Measurements from ENCODE around the gene TMSB15B.
"Not testable (repeated sequence)": the region's sequence is repeated elsewhere in the genome, so short reads cannot be mapped to it uniquely, and the experiment has no call there.

Gene TMSB15B

DNA sequence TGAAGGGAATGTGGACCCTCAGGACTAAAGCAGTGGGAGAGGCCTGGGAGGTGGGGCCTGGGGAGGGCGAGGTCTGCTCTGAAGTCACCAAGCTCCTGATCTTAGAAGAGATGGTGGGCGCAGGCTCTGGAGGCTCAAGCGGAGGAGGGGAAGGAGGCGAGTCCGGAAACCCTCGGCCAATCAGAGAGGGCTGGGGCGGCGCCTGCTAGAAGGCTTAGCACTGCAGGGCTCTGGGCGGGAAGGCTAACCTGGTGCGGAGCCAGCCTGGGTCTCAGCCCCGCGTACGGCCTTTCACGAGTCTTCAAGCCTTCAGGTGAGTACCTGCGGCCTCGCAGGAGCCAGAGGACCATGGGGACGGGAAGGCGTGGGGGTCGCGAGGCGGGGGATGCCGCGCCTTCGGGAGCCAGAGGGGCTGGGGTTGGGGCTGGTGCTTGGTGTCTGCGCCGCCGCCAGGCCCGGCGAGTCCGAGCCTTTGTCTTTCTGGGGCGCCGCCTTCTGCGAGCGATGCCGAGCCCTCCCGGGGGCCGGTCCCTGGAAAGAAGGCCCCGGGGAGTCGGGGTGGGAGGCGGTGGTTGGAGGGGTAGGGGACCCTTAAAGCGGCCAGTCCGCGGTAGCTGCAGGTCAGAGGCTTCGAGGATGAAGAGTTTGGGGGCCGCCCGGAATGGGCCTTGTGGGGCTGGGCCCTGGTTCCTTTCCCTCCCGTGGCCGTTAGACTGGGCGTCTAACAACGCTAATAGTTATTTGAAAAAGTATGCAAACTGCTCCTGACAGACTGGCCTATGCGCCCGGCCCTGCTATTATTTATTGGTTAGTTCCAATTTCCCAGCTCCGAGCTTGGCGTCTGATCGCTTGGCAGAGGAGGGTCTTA, at the start of gene TMSB15B:
TMSB15B (plus strand) TSS at position 217 of the 868 bp plus-strand sequence.
- H3K36me3 ChIP-seq (ENCODE audit: control insufficient read depth, insufficient read depth, low read length); H3K4me3 ChIP-seq (ENCODE audit: low read length); H3K4me1 ChIP-seq (ENCODE audit: control insufficient read depth, insufficient read depth, low read length); H3K27me3 ChIP-seq (ENCODE audit: control insufficient read depth, insufficient read depth, low read length); DNase-seq (ENCODE audit: low read depth, low spot score); H3K9me3 ChIP-seq (ENCODE audit: control insufficient read depth, insufficient read depth, low read length); H3K27ac ChIP-seq (ENCODE audit: low read length): not testable (repeated sequence)
- WGBS (ENCODE audit: insufficient coverage, insufficient read length) = no CpG with 5 or more reads among the region's 55 CpGs

DNA sequence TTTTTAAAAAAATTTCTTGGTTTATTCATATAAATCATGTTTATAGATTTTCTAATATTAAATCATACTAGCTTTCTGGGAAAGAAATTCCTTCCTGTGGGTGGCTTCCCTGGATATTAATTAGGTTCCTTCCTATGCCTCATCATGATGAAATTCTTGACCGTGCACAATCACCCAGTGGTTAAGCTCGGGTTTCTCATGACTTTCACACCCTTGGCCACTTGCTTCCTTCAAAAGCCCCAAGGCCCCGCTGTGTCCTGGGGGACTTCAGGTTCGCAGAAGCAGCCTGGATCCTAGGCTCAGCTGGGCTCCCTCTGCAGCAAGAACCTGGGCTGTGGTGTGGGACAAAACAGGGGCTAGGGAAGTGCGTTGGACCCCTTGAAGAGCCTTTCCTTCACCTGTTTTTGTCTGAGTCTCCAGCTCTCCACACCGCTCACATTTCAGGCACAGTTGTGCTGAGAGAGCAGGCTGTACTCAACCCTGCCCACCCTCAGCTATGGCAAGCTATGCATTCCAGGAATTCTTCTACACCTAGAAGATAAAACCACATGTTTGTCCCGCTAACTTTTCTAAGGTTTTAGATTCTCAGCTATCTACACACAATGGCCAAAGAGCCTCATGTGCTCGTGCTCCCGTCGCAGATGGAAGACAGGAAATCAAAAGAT, 48.9 kb upstream of the TMSB15B start:
- WGBS (ENCODE audit: insufficient coverage, insufficient read length) = no CpG with 5 or more reads among the region's 10 CpGs
- Histone ChIP-seq H3K27ac (ENCODE audit: low read length) (no peak overlapping the region), H3K4me3 (ENCODE audit: low read length) (no peak overlapping the region), H3K27me3 (ENCODE audit: control insufficient read depth, insufficient read depth, low read length) (no peaks in the 10 kb centered on the region), H3K36me3 (ENCODE audit: control insufficient read depth, insufficient read depth, low read length) (no peaks in the 10 kb centered on the region), H3K4me1 (ENCODE audit: control insufficient read depth, insufficient read depth, low read length) (no peaks in the 10 kb centered on the region), H3K9me3 (ENCODE audit: control insufficient read depth, insufficient read depth, low read length) (no peaks in the 10 kb centered on the region)
- DNase-seq (ENCODE audit: low read depth, low spot score) = no peak

DNA sequence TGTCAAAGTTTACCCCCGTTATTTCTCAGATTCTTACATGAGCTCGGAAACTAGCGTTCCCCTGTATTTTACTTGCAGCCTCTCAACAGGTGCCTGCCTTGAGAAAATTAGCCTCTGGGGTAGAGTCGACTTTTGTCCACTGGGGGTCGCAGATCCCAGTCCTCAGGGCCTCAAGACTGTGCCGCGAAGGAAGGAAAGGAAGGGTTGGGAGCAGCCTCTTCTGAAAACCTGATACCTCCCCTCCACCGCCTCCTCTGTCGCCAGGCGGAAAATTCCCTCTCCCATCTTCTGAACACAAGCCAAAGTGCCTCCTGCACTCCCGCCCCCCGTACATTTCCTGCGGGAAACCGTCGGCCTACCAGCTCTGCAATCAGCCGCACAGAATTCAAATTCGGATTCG, 44.4 kb upstream of the TMSB15B start:
- Histone ChIP-seq H3K4me3 (ENCODE audit: low read length) (peak overlapping the region; percentile 46; the same call in 1 of the 2 replicates), H3K4me1 (ENCODE audit: control insufficient read depth, insufficient read depth, low read length) (no peaks in the 10 kb centered on the region), H3K27me3 (ENCODE audit: control insufficient read depth, insufficient read depth, low read length) (no peaks in the 10 kb centered on the region), H3K36me3 (ENCODE audit: control insufficient read depth, insufficient read depth, low read length) (no peaks in the 10 kb centered on the region), H3K27ac (ENCODE audit: low read length) (no peak overlapping the region), H3K9me3 (ENCODE audit: control insufficient read depth, insufficient read depth, low read length) (no peaks in the 10 kb centered on the region)
- no CpG with 5 or more reads among the region's 18 CpGs for WGBS (ENCODE audit: insufficient coverage, insufficient read length)
- DNase-seq (ENCODE audit: low read depth, low spot score) = no peak

DNA sequence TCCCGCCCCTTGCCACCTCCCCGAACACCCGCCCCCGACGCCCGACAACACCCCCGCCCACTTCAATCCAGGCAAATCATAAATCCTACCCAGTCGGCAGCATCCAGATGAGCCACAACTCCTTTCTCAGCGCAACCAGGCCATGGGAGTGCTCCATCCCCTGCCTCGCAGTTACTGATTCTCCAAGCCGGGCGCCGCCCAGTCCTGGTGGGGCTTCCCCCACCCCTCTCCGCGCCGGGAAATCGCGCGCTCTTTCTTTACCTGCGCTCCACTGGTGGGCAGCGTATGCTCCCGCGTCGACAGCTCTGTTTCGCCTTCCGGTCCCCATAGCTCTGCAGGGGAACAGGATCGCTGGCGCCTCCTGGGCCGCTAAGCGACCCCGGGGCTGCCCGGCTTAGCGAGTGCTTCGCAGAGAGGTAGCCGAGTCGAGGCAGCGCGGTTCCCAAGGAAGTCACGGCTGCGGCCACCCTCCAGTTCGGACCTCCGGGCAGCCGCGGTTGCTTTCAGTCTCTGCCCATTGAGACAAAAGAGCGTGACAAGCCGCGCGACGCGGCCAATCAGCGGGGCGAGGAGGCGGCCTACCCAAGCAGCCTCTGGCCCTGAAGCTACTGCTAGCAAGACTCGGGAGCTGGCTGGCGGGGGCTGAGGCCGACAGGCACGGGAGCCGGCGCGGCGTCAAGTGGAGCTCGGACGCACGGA, 43.7 kb upstream of the TMSB15B start:
- H3K4me1 ChIP-seq (ENCODE audit: control insufficient read depth, insufficient read depth, low read length) = no peaks in the 10 kb centered on the region
- no CpG with 5 or more reads among the region's 64 CpGs for WGBS (ENCODE audit: insufficient coverage, insufficient read length)
- H3K9me3 ChIP-seq (ENCODE audit: control insufficient read depth, insufficient read depth, low read length) = no peaks in the 10 kb centered on the region
- H3K27me3 ChIP-seq (ENCODE audit: control insufficient read depth, insufficient read depth, low read length) = no peaks in the 10 kb centered on the region
- H3K27ac ChIP-seq (ENCODE audit: low read length) = no peak overlapping the region
- peak overlapping the region; percentile 46; the same call in 1 of the 2 replicates for H3K4me3 ChIP-seq (ENCODE audit: low read length)
- DNase-seq (ENCODE audit: low read depth, low spot score) = no peak
- H3K36me3 ChIP-seq (ENCODE audit: control insufficient read depth, insufficient read depth, low read length) = no peaks in the 10 kb centered on the region

DNA sequence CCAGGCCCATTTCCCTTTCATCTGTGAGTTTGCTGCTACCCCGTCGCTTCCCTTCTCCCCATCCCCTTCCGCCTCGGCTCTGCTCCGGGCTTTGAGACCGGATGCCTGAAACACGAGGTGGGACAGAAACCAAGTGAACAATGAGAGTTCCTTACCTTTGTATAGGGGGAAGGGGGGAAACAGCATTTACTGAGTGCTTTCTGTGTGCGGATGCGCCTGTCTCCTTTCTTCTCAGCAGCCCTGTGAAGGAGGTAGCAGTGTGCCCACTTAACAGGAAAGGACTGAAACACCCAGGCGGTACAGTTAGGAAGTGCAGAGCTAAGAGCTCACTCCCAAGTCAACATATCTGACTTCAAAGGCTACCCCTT, 43.2 kb upstream of the TMSB15B start:
- H3K9me3 ChIP-seq (ENCODE audit: control insufficient read depth, insufficient read depth, low read length) = no peaks in the 10 kb centered on the region
- no peak for DNase-seq (ENCODE audit: low read depth, low spot score)
- H3K36me3 ChIP-seq (ENCODE audit: control insufficient read depth, insufficient read depth, low read length) = no peaks in the 10 kb centered on the region
- no peaks in the 10 kb centered on the region for H3K4me1 ChIP-seq (ENCODE audit: control insufficient read depth, insufficient read depth, low read length)
- H3K4me3 ChIP-seq (ENCODE audit: low read length) = peak overlapping the region; percentile 46; the same call in 1 of the 2 replicates
- H3K27ac ChIP-seq (ENCODE audit: low read length) = no peak overlapping the region
- WGBS (ENCODE audit: insufficient coverage, insufficient read length) = no CpG with 5 or more reads among the region's 10 CpGs
- no peaks in the 10 kb centered on the region for H3K27me3 ChIP-seq (ENCODE audit: control insufficient read depth, insufficient read depth, low read length)

DNA sequence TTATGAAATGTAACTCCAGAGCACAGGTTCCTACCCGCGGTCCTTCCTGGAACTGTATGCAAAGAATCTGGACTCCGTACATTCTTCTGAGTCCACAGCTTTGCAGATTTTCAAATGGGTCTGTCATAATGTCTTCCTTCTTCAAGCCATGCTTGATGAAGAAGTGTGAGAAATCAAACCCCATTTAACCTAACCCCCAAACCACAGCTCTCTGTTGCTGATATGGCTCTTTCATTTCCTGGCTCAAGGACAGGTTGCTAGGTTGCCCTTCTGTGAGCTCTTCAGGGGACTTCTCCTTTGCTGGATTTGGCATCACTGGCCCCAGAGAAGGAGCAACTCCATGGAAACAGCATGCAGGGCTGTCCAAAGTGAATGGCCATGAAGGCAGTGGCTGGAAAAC, 41.9 kb upstream of the TMSB15B start:
- H3K27me3 ChIP-seq (ENCODE audit: control insufficient read depth, insufficient read depth, low read length); H3K27ac ChIP-seq (ENCODE audit: low read length); DNase-seq (ENCODE audit: low read depth, low spot score); H3K36me3 ChIP-seq (ENCODE audit: control insufficient read depth, insufficient read depth, low read length); H3K4me1 ChIP-seq (ENCODE audit: control insufficient read depth, insufficient read depth, low read length); H3K4me3 ChIP-seq (ENCODE audit: low read length); H3K9me3 ChIP-seq (ENCODE audit: control insufficient read depth, insufficient read depth, low read length): not testable (repeated sequence)
- no CpG with 5 or more reads among the region's 3 CpGs for WGBS (ENCODE audit: insufficient coverage, insufficient read length)

DNA sequence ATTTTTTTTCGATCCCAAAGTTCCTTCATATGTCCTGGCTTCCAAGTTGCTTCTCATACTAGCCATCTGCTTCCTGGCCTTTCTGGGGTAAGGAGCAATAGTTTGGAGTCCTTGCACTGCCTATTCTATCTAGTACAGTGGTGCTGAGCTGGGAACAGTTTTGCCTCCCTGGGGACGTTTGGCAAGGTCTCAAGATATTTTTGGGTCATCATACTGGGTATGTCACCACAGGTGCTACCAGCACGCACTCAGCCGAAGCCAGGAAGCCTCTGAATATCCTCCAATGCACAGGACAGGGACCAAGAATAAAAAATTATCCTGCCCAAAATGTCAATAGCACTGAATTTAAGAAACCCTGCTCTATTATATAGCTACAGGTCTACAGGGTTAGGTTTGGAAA, 35.4 kb upstream of the TMSB15B start:
- Histone ChIP-seq H3K4me1 (ENCODE audit: control insufficient read depth, insufficient read depth, low read length) (no peaks in the 10 kb centered on the region), H3K36me3 (ENCODE audit: control insufficient read depth, insufficient read depth, low read length) (no peaks in the 10 kb centered on the region), H3K9me3 (ENCODE audit: control insufficient read depth, insufficient read depth, low read length) (no peaks in the 10 kb centered on the region), H3K4me3 (ENCODE audit: low read length) (no peak overlapping the region), H3K27ac (ENCODE audit: low read length) (no peak overlapping the region), H3K27me3 (ENCODE audit: control insufficient read depth, insufficient read depth, low read length) (no peaks in the 10 kb centered on the region)
- WGBS (ENCODE audit: insufficient coverage, insufficient read length) = no CpG with 5 or more reads among the region's 4 CpGs
- DNase-seq (ENCODE audit: low read depth, low spot score) = no peak

DNA sequence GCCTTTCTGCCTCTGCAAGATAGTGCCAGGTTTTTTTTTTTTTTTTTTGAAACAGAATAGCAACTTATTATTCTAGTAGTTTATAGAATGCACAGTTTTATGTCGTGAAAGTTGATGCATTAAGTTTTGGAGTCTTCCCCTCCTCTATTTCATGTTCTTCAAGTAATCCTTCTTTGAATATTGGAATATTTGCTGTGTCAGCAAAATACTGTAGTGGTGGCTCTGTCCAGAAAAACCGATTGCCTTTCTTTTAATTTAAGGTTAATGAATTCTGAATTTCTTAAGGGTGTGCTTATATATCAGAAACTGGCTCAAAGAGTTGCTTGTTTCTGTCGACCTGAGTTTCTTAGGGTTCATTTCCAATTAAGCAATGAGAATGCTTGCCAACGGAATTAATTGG, 34.8 kb upstream of the TMSB15B start:
- Histone ChIP-seq H3K9me3 (ENCODE audit: control insufficient read depth, insufficient read depth, low read length) (no peaks in the 10 kb centered on the region), H3K4me1 (ENCODE audit: control insufficient read depth, insufficient read depth, low read length) (no peaks in the 10 kb centered on the region), H3K4me3 (ENCODE audit: low read length) (no peak overlapping the region), H3K27me3 (ENCODE audit: control insufficient read depth, insufficient read depth, low read length) (no peaks in the 10 kb centered on the region), H3K27ac (ENCODE audit: low read length) (no peak overlapping the region), H3K36me3 (ENCODE audit: control insufficient read depth, insufficient read depth, low read length) (no peaks in the 10 kb centered on the region)
- WGBS (ENCODE audit: insufficient coverage, insufficient read length) = no CpG with 5 or more reads among the region's 4 CpGs
- no peak for DNase-seq (ENCODE audit: low read depth, low spot score)

DNA sequence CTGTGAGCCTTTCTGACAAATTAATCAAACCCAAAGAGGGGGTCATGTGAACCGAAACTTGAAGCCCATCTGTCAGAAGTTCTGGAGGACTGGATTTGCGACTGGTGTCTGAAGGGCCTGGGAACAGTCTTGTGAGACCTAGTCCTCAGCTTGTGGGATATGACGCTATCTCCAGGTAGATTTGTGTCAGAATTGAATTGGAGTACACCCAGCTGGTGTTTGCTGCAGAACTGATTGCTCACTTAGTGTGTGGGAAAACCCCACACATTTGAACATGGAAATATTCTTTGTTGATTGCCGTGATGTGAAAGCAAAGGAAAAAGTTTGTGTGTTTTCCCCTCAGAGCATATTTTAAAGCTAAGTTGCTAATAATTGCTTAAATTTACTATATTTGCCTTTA, 30.3 kb upstream of the TMSB15B start:
- Histone ChIP-seq H3K27ac (ENCODE audit: low read length) (no peak overlapping the region), H3K36me3 (ENCODE audit: control insufficient read depth, insufficient read depth, low read length) (no peaks in the 10 kb centered on the region), H3K4me1 (ENCODE audit: control insufficient read depth, insufficient read depth, low read length) (no peaks in the 10 kb centered on the region), H3K27me3 (ENCODE audit: control insufficient read depth, insufficient read depth, low read length) (no peaks in the 10 kb centered on the region), H3K4me3 (ENCODE audit: low read length) (no peak overlapping the region), H3K9me3 (ENCODE audit: control insufficient read depth, insufficient read depth, low read length) (no peaks in the 10 kb centered on the region)
- no CpG with 5 or more reads among the region's 4 CpGs for WGBS (ENCODE audit: insufficient coverage, insufficient read length)
- no peak for DNase-seq (ENCODE audit: low read depth, low spot score)

DNA sequence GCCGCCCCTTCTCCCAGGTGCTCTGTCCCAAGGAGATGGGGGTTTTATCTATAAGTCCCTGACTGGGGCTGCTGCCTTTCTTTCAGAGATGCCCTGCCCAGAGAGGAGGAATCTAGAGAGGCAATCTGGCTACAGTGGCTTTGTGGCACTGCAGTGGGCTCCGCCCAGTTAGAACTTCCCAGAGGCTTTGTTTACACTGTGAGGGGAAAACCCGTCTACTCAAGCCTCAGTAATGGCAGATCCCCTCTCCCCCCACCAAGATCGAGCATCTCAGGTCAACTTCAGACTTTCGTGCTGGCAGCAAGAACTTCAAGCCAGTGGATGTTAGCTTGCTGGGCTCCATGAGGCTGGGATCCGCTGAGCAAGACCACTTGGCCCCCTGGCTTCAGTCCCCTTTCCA, 22.2 kb upstream of the TMSB15B start:
- DNase-seq (ENCODE audit: low read depth, low spot score); H3K4me3 ChIP-seq (ENCODE audit: low read length); H3K4me1 ChIP-seq (ENCODE audit: control insufficient read depth, insufficient read depth, low read length); H3K27ac ChIP-seq (ENCODE audit: low read length); H3K27me3 ChIP-seq (ENCODE audit: control insufficient read depth, insufficient read depth, low read length); H3K36me3 ChIP-seq (ENCODE audit: control insufficient read depth, insufficient read depth, low read length); H3K9me3 ChIP-seq (ENCODE audit: control insufficient read depth, insufficient read depth, low read length): not testable (repeated sequence)
- WGBS (ENCODE audit: insufficient coverage, insufficient read length) = no CpG with 5 or more reads among the region's 6 CpGs
